ENCODE measurements around the gene RGMB. TPM values are rescaled to one million over a fixed set of nuclear protein-coding genes. Genes with fewer than 3 reads are reported as not detected.

Gene RGMB
- total RNA-seq, 1 experiment from 2014 or later, result 19.3 TPM

DNA sequence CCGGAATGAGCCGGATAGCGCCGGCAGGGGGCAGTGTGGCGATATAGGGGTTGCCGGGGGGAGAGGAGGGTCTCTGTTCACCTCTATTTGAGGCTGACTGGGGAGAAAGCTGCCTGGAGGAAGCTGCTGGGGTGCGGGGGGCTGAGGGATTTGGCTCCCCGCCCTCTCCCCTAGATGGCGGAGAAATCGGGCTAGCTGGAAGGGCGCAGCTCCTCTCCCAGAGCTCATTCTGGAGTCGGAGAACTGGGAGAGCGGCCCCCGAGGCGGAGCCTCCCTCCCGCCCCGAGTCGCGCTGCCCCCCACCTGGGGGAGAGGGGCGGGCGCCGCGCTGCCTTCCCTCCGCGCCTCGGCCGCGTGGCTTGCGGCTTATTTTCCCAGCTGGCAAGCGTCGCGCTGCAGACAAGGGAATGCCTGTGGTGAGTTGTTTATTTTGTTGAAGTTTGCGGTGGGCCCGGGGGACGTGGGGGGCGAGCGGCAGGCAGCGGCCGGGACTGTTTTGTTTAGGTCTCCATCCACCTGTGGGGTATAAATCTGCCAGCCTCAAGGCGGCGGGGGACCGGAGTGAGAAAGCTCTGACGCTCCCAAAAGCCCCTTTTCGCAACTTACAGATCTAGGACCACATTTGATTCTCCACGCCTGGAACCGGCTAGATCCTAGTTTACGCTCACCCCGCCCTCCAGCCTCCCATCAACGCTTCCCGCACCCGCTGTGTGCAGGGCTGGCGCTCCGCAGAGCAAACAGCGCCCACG lies 4.1 kb upstream of the RGMB start:
- TF ChIP-seq CTCF (conservative IDR thresholded peaks at IDR 0.05), result peak; percentile 76
- no peaks in the 10 kb centered on the region; a peak in 1 of 5 replicates for H3K9me3 Mint-ChIP-seq
- H3K9ac ChIP-seq (ENCODE audit: extremely low read depth, insufficient read length, low read length), result peak overlapping the region; percentile 39

More for the DNA sequence above, 4.1 kb upstream of the RGMB start:
- WGBS (ENCODE audit: extremely low coverage, insufficient read length, low lambda C conversion rate), result no CpG with 5 or more reads among the region's 55 CpGs
- Histone ChIP-seq H2BK15ac (ENCODE audit: low read depth, low read length) (no peak overlapping the region), H4K5ac (ENCODE audit: insufficient read length, low read depth, low read length) (no peak overlapping the region), H3K27me3 (ENCODE audit: insufficient read depth, low read length) (peaks cover 8% of the 10 kb centered on the region; the same call in 1 of the 2 replicates), H3K4ac (ENCODE audit: low read depth, low read length) (no peak overlapping the region), H3K56ac (ENCODE audit: insufficient read length, low read depth, low read length) (no peak overlapping the region), H4K20me1 (ENCODE audit: control insufficient read depth, insufficient read depth, insufficient read length) (no peaks in the 10 kb centered on the region), H3K79me2 (ENCODE audit: insufficient read depth, low read length) (no peaks in the 10 kb centered on the region), H3T11ph (ENCODE audit: low read length) (no peak overlapping the region), H3K14ac (ENCODE audit: insufficient read depth, low read length) (peak overlapping the region; percentile 16; the same call in 1 of the 2 replicates), H3K4me2 (ENCODE audit: insufficient read depth, insufficient read length, low read length) (peak overlapping the region; percentile 92), H4K91ac (ENCODE audit: insufficient read length, low read depth, low read length) (no peak overlapping the region), H3K18ac (ENCODE audit: insufficient read length, low read depth, low read length) (no peak overlapping the region), H2BK20ac (ENCODE audit: low read depth, low read length, poor library complexity, severe bottlenecking) (no peak overlapping the region), H2BK120ac (ENCODE audit: low read depth, low read length, poor library complexity, severe bottlenecking) (no peak overlapping the region), H3K23ac (ENCODE audit: insufficient read length, low read depth, low read length) (no peak overlapping the region), H2BK12ac (ENCODE audit: insufficient read length, low read depth, low read length) (no peak overlapping the region), H2AK5ac (ENCODE audit: insufficient read length, low read length) (no peak overlapping the region), H2BK5ac (ENCODE audit: insufficient read length, low read length) (no peak overlapping the region), H4K8ac (replicated peaks; ENCODE audit: insufficient read length, low read depth, low read length) (no peak overlapping the region), H3K27ac (ENCODE audit: insufficient read length, low read depth, low read length) (no peak overlapping the region), H3K4me1 (ENCODE audit: insufficient read depth, low read length) (no peaks in the 10 kb centered on the region; the same call in 1 of the 2 replicates), H3K79me1 (ENCODE audit: insufficient read depth, low read depth, low read length, poor library complexity, severe bottlenecking) (no peaks in the 10 kb centered on the region), H3K23me2 (ENCODE audit: insufficient read length, low read depth, low read length, poor library complexity, severe bottlenecking) (peaks cover 25% of the 10 kb centered on the region), H3K9me3 (ENCODE audit: control insufficient read depth, low read depth, low read length) (no peaks in the 10 kb centered on the region), H2AFZ (ENCODE audit: low read length) (no peak overlapping the region)
- Mint-ChIP-seq H3K27me3 (ENCODE audit: low read depth) (peaks cover 38% of the 10 kb centered on the region), H3K36me3 (ENCODE audit: insufficient read depth in 1 of 3, low read depth in 3 of 3) (peaks cover 0 to 2% (median 0%) of the 10 kb centered on the region in 3 experiments; a peak in 2 of 7 replicates), H3K4me3 (peak overlapping the region; percentile 79 to 94), H3K4me1 (peaks cover 42 to 43% of the 10 kb centered on the region in 2 experiments), H3K27ac (peak overlapping the region in 2 of 3 experiments; percentile 18 to 93; a peak in 4 of 7 replicates)
- peak; percentile 63 for DNase-seq
